ENCODE data around the gene OTULINL.

The OTULINL gene

DNA sequence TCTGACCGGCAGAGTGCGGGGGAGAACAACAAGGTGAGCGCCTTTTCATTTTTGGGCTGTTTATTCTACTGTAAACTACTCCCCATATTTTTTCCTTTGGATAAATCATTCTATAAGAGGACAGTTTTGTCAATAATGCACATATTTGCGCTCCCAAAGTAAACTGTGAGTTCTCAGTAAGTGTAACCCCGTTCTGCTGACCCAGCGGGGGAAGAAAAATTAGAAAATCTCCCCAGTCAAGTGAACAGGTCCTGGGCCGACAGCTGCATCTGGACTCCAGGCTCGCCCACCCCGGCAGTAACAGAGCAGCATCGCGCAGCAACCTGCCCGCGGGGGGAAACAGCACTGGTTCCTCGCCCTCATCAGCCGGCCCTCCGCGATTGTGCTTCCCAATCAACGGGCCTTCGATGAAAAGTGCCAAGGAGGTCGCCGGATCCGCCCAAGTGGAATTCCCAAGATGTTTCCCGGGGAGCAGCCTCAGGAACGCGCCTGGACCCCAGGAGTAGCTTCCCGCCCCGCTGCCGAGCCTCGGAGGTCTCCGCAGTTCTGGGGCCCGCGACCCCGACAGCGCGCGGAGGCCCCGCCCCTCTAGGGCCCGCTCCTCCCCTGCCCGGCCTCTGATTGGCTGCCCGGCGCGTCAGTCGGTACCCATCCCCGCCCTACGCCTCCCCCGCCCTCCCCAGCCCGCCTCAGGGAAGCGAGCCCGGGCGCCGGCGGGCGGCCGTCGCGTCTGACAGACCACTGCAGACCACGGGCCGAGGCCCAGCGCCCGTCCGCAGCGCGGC lies at the start of gene OTULINL (continued):
- TF ChIP-seq ZBTB7A (tag by site-specific recombination; IDR thresholded peaks at IDR 0.05; ENCODE audit: low read depth) (peak; percentile 85; the same call in 1 of the 2 replicates), SETDB1 (IDR thresholded peaks at IDR 0.05; ENCODE audit: insufficient read length, low read length) (no peak), GFI1B (tag by site-specific recombination; IDR thresholded peaks at IDR 0.05) (no peak), ZNF837 (tag by site-specific recombination; IDR thresholded peaks at IDR 0.05) (no peak)

DNA sequence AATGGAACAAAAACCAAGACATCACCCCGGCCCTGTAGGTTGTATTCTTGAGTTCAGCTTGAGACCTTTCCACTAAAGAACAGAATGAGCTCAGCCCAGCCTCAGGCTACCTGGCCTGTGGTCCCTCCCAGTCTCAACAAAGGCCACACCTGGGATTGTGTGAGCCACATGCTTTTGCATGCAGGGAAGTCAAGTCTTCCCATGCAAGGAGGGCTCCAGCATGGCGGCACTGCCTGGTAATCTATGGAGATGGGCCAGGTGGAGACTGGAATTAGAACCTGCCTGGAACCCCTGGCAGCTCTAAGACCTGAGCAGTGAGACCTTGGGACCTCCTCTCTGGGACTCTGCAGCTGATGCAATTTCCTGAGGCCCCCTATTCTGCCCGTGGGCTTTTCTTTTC lies 49.4 kb upstream of the OTULINL start:
- TF ChIP-seq ZNF423 (tag by site-specific recombination; IDR thresholded peaks at IDR 0.05) (no peak), ZNF37A (tag by site-specific recombination; IDR thresholded peaks at IDR 0.05) (no peak), ZNF132 (tag by site-specific recombination; IDR thresholded peaks at IDR 0.05; ENCODE audit: borderline replicate concordance) (no peak), ZNF600 (tag by site-specific recombination; IDR thresholded peaks at IDR 0.05) (no peak)
- TF ChIP-seq, protein P1, sequence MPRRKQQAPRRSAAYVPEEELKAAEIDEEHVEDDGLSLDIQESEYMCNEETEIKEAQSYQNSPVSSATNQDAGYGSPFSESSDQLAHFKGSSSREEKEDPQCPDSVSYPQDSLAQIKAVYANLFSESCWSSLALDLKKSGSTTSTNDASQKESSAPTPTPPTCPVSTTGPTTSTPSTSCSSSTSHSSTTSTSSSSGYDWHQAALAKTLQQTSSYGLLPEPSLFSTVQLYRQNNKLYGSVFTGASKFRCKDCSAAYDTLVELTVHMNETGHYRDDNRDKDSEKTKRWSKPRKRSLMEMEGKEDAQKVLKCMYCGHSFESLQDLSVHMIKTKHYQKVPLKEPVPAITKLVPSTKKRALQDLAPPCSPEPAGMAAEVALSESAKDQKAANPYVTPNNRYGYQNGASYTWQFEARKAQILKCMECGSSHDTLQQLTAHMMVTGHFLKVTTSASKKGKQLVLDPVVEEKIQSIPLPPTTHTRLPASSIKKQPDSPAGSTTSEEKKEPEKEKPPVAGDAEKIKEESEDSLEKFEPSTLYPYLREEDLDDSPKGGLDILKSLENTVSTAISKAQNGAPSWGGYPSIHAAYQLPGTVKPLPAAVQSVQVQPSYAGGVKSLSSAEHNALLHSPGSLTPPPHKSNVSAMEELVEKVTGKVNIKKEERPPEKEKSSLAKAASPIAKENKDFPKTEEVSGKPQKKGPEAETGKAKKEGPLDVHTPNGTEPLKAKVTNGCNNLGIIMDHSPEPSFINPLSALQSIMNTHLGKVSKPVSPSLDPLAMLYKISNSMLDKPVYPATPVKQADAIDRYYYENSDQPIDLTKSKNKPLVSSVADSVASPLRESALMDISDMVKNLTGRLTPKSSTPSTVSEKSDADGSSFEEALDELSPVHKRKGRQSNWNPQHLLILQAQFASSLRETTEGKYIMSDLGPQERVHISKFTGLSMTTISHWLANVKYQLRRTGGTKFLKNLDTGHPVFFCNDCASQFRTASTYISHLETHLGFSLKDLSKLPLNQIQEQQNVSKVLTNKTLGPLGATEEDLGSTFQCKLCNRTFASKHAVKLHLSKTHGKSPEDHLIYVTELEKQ (tag by site-specific recombination; IDR thresholded peaks at IDR 0.05; ENCODE audit: borderline replicate concordance) = no peak
- TF ChIP-seq, protein P2, sequence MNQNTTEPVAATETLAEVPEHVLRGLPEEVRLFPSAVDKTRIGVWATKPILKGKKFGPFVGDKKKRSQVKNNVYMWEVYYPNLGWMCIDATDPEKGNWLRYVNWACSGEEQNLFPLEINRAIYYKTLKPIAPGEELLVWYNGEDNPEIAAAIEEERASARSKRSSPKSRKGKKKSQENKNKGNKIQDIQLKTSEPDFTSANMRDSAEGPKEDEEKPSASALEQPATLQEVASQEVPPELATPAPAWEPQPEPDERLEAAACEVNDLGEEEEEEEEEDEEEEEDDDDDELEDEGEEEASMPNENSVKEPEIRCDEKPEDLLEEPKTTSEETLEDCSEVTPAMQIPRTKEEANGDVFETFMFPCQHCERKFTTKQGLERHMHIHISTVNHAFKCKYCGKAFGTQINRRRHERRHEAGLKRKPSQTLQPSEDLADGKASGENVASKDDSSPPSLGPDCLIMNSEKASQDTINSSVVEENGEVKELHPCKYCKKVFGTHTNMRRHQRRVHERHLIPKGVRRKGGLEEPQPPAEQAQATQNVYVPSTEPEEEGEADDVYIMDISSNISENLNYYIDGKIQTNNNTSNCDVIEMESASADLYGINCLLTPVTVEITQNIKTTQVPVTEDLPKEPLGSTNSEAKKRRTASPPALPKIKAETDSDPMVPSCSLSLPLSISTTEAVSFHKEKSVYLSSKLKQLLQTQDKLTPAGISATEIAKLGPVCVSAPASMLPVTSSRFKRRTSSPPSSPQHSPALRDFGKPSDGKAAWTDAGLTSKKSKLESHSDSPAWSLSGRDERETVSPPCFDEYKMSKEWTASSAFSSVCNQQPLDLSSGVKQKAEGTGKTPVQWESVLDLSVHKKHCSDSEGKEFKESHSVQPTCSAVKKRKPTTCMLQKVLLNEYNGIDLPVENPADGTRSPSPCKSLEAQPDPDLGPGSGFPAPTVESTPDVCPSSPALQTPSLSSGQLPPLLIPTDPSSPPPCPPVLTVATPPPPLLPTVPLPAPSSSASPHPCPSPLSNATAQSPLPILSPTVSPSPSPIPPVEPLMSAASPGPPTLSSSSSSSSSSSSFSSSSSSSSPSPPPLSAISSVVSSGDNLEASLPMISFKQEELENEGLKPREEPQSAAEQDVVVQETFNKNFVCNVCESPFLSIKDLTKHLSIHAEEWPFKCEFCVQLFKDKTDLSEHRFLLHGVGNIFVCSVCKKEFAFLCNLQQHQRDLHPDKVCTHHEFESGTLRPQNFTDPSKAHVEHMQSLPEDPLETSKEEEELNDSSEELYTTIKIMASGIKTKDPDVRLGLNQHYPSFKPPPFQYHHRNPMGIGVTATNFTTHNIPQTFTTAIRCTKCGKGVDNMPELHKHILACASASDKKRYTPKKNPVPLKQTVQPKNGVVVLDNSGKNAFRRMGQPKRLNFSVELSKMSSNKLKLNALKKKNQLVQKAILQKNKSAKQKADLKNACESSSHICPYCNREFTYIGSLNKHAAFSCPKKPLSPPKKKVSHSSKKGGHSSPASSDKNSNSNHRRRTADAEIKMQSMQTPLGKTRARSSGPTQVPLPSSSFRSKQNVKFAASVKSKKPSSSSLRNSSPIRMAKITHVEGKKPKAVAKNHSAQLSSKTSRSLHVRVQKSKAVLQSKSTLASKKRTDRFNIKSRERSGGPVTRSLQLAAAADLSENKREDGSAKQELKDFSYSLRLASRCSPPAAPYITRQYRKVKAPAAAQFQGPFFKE (tag by site-specific recombination; IDR thresholded peaks at IDR 0.05; ENCODE audit: borderline replicate concordance) = no peak
- POLR2A ChIA-PET = no interaction called here
- CTCF ChIA-PET = interaction anchor here (0.5 to 1.0 kb wide), 2 partner anchors 116 to 180 kb away, joined by 3 read pairs; no protein-coding TSS in a partner anchor
- Histone ChIP-seq H3K9me3 (ENCODE audit: control insufficient read depth, insufficient read depth, low read depth, low read length) (no peaks in the 10 kb centered on the region), H3K4me3 (ENCODE audit: low read depth, low read length) (no peak overlapping the region), H3K4me1 (ENCODE audit: control insufficient read depth, insufficient read depth, low read length) (no peaks in the 10 kb centered on the region), H3K36me3 (ENCODE audit: control insufficient read depth in 2 of 2, insufficient read depth in 1 of 2, low read length in 2 of 2) (no peaks in the 10 kb centered on the region), H3K27ac (ENCODE audit: extremely low read depth, low read depth, low read length) (no peak overlapping the region)

DNA sequence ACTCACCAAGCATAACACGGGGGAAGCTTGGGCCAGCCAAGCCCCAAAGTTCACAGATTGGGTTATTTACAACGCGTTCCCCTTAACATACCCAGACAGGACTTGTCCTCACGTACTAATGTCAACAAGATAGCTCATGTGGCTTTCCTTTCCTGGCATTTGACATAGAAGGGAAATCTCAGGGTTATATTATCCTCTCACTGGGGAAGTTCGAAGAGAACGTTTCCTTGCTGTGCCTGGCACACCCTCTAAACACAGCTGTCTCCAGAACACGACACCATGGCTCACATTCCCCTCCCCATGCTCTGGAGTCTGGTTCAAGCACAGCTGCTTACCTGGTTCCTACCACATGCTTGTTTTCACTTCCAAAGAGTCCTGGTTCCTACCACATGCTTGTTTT lies 46.8 kb upstream of the OTULINL start:
- Histone ChIP-seq H3K4me1 (ENCODE audit: control insufficient read depth, insufficient read depth, low read length) (no peaks in the 10 kb centered on the region), H3K9me3 (ENCODE audit: control insufficient read depth, insufficient read depth, low read depth, low read length) (no peaks in the 10 kb centered on the region), H3K36me3 (ENCODE audit: control insufficient read depth in 2 of 2, insufficient read depth in 1 of 2, low read length in 2 of 2) (no peaks in the 10 kb centered on the region), H3K4me3 (ENCODE audit: low read depth, low read length) (no peak overlapping the region), H3K27ac (ENCODE audit: extremely low read depth, low read depth, low read length) (no peak overlapping the region)
- POLR2A ChIA-PET = no interaction called here
- CTCF ChIA-PET = interaction anchor here (0.6 kb wide), 1 partner anchor 374 kb away, joined by 3 read pairs; no protein-coding TSS in a partner anchor
- TF ChIP-seq, protein P3, sequence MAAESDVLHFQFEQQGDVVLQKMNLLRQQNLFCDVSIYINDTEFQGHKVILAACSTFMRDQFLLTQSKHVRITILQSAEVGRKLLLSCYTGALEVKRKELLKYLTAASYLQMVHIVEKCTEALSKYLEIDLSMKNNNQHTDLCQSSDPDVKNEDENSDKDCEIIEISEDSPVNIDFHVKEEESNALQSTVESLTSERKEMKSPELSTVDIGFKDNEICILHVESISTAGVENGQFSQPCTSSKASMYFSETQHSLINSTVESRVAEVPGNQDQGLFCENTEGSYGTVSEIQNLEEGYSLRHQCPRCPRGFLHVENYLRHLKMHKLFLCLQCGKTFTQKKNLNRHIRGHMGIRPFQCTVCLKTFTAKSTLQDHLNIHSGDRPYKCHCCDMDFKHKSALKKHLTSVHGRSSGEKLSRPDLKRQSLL (tag by site-specific recombination; IDR thresholded peaks at IDR 0.05) = no peak
- no peak for TF ChIP-seq ZNF629 (tag by site-specific recombination; IDR thresholded peaks at IDR 0.05)
- TF ChIP-seq, protein P4, sequence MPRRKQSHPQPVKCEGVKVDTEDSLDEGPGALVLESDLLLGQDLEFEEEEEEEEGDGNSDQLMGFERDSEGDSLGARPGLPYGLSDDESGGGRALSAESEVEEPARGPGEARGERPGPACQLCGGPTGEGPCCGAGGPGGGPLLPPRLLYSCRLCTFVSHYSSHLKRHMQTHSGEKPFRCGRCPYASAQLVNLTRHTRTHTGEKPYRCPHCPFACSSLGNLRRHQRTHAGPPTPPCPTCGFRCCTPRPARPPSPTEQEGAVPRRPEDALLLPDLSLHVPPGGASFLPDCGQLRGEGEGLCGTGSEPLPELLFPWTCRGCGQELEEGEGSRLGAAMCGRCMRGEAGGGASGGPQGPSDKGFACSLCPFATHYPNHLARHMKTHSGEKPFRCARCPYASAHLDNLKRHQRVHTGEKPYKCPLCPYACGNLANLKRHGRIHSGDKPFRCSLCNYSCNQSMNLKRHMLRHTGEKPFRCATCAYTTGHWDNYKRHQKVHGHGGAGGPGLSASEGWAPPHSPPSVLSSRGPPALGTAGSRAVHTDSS (tag by site-specific recombination; IDR thresholded peaks at IDR 0.05) = no peak
- no peak for TF ChIP-seq GLI4 (tag by site-specific recombination; IDR thresholded peaks at IDR 0.05)
- TF ChIP-seq ZNF37A (tag by site-specific recombination; IDR thresholded peaks at IDR 0.05) = no peak
- TF ChIP-seq ZNF133 (tag by site-specific recombination; IDR thresholded peaks at IDR 0.05) = no peak
